GM18498 (cell line): Measurements from ENCODE around the gene ERCC6L.
"Not testable (repeated sequence)": the region's sequence is repeated elsewhere in the genome, so short reads cannot be mapped to it uniquely, and the experiment has no call there.

ENCODE experiments used
- ATAC-seq: cut with Tn5 transposase; IDR thresholded peaks from one replicate; pipeline ENCODE4 v1.9.1; 2021; ENCODE audit warnings: mild to moderate bottlenecking, moderate library complexity; ENCODE audit not compliant: unreplicated experiment

The ERCC6L gene

DNA sequence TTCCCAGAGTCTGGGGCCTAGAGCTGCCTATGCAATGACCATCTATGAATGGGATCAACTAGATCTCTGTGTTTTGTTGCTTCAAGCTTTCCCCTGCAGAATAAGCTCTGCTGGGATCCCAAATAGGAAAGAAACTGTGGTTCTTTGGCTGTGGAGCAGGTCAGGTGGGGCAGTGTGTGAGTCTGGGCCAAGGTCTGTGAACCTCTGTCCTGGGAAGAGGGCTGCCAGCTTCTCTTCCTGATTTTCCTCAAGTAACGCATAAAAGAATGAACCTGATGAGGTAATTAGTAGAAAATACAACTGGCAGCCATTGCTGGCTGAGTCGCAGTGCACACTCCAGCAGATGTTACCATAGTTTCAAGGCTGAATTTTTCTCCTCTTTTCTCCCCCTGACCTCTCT is 61.8 kb downstream of the ERCC6L start:
- ATAC-seq = no peak

GRCh38 chrX:72176289-72176688 is 62.5 kb downstream of the ERCC6L start:
- ATAC-seq = not testable (repeated sequence)

GRCh38 chrX:72169008-72169728 is 69.7 kb downstream of the ERCC6L start:
- ATAC-seq = no peak

- no peak for ATAC-seq
Measured at GRCh38 chrX:72165551-72165950, 73.3 kb downstream of the ERCC6L start.

DNA sequence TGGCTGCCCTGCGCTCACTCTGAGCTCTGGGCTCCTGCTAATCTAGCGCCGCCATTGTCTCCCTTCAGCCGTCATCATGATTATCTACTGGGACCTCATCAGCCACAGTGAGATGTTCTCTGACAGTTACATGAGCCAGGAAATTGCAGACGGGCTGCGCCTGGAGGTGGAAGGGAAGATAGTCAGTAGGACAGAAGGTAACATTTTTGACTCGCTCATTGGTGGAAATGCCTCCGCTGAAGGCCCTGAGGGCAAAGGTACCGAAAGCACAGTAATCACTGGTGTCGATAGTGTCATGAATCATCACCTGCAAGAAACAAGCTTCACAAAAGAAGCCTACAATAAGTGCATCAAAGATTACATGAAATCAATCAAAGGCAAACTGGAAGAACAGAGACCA is 79.1 kb downstream of the ERCC6L start:
- ATAC-seq = no peak

DNA sequence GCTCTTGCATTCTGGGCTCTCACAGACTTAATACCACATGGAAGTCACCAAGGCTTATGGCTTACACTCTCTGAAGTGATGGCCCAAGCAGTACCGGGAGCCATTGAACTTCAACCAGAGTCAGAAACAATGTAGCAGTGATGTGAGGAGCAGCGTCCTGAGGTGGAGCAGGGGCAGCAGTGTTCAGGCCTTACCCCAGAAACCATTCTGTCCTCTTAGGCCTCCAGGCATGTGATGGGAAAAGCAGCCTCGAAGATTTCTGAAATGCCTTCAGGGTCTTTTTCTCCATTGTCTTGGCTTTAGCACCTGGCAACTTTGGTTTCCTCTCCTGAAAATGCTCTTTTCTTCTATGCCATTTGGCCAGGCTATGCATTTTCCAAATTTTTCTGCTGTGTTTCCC is 80.1 kb downstream of the ERCC6L start:
- ATAC-seq = no peak
